HG02943 (cell line): ENCODE data around the gene FBXL17.

Experiments
- ATAC-seq: cut with Tn5 transposase; IDR thresholded peaks from one replicate; pipeline ENCODE4 v1.9.1; 2021; ENCODE audit warnings: mild to moderate bottlenecking, low read depth, moderate library complexity; ENCODE audit not compliant: unreplicated experiment

FBXL17 gene

GRCh38 chr5:108257996-108258395 lies 123.9 kb downstream of the FBXL17 start:
- ATAC-seq: no peak

- ATAC-seq: no peak
Measured at GRCh38 chr5:108255468-108255867, 126.4 kb downstream of the FBXL17 start.

- no peak for ATAC-seq
Measured at GRCh38 chr5:108251350-108251749, 130.5 kb downstream of the FBXL17 start.

GRCh38 chr5:108249785-108250426 lies 132.0 kb downstream of the FBXL17 start:
- no peak for ATAC-seq

GRCh38 chr5:108249095-108249784 lies 132.7 kb downstream of the FBXL17 start:
- no peak for ATAC-seq

- ATAC-seq: no peak
Measured at GRCh38 chr5:108238936-108239887, 142.7 kb downstream of the FBXL17 start.

GRCh38 chr5:108238461-108238860 lies 143.4 kb downstream of the FBXL17 start:
- ATAC-seq: no peak

GRCh38 chr5:108233617-108234155 lies 148.2 kb downstream of the FBXL17 start:
- ATAC-seq: no peak

GRCh38 chr5:108232805-108233204 lies 149.1 kb downstream of the FBXL17 start:
- ATAC-seq: no peak

GRCh38 chr5:108222011-108222410 lies 159.9 kb downstream of the FBXL17 start:
- no peak for ATAC-seq

- no peak for ATAC-seq
Measured at GRCh38 chr5:108220834-108221233, 161.1 kb downstream of the FBXL17 start.

- ATAC-seq: no peak
Measured at GRCh38 chr5:108216890-108217289, 165.0 kb downstream of the FBXL17 start.

- ATAC-seq: no peak
Measured at GRCh38 chr5:108214857-108215256, 167.0 kb downstream of the FBXL17 start.

- ATAC-seq: no peak
Measured at GRCh38 chr5:108212775-108213346, 169.0 kb downstream of the FBXL17 start.

- no peak for ATAC-seq
Measured at GRCh38 chr5:108206707-108207106, 175.2 kb downstream of the FBXL17 start.

GRCh38 chr5:108201721-108202120 lies 180.2 kb downstream of the FBXL17 start:
- ATAC-seq: no peak

GRCh38 chr5:108196276-108196675 lies 185.6 kb downstream of the FBXL17 start:
- no peak for ATAC-seq

- no peak for ATAC-seq
Measured at GRCh38 chr5:108193021-108193795, 188.7 kb downstream of the FBXL17 start.

GRCh38 chr5:108184940-108185339 lies 197.0 kb downstream of the FBXL17 start:
- ATAC-seq: no peak

GRCh38 chr5:108181975-108182374 lies 199.9 kb downstream of the FBXL17 start:
- no peak for ATAC-seq
